Stimulated activated CD4-positive, alpha-beta T cell treated with anti-CD3 and anti-CD28 coated beads, Interleukin-2, amount 100 ng/mL, for 24 hours (primary cell): Measurements from ENCODE around the gene SOAT2.
A peak's percentile ranks its signal among the peaks of the same experiment; 100 is the strongest.
"Not testable (repeated sequence)": the region's sequence is repeated elsewhere in the genome, so short reads cannot be mapped to it uniquely, and the experiment has no call there.

Experiments used
- DNase-seq, 2 donors: peaks; one replicate each; pipeline ENCODE4 v3.0.0-alpha.2; 2020

SOAT2 gene

GRCh38 chr12:53086361-53086760 lies 16.9 kb upstream of the SOAT2 start:
- DNase-seq = no peak

GRCh38 chr12:53090105-53090504 lies 13.2 kb upstream of the SOAT2 start:
- DNase-seq = no peak

DNA sequence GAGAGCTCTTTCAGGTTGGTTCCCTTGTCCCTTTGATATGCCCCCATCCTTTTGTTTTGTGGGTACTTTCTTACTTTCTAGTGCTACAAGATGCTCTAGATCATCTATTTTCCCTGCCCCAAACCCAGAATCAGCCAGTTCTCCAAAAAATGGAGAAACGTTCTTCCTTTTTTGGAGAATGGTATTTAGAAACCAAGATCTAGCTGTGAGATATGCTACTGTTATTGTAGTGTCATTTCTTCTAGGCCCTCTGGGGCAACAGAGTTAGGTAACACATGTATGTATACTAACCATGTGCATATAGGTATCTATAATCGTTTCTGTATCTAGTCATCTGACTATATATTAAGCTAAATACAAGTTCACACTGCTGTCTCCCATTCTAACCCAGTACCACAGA lies 12.7 kb upstream of the SOAT2 start:
- DNase-seq = no peak

GRCh38 chr12:53091756-53092155 lies 11.5 kb upstream of the SOAT2 start:
- no peak for DNase-seq

DNA sequence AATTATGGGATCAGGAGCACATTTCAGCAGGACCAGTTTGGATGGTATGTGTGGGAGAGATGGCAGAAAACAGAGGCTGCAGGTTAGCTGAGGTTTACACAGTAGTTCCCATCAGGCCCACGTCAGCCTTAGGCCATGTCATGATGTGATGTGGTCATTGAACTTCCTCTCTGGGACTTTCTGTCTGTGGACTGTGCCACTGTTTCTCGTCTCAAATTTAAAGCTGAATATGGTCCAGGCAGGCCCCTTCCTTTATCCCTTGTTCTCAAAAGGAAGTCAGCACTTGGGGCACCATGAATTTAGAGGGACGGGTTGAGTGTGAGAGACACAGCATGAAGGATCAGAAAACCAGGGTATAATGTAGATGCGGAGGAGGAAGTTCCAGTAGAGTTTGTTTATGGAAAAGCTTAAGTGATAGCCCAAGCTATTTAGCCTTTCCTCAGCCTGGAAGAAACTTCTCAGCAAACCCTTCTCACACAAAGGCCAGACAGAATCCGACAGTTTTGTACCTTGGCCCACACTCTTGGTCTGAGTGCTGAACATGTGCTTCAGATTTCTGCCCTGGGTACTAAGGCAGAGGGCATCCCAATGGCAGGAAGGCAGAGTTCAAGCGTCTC lies 9.4 kb upstream of the SOAT2 start:
- DNase-seq = no peak

DNA sequence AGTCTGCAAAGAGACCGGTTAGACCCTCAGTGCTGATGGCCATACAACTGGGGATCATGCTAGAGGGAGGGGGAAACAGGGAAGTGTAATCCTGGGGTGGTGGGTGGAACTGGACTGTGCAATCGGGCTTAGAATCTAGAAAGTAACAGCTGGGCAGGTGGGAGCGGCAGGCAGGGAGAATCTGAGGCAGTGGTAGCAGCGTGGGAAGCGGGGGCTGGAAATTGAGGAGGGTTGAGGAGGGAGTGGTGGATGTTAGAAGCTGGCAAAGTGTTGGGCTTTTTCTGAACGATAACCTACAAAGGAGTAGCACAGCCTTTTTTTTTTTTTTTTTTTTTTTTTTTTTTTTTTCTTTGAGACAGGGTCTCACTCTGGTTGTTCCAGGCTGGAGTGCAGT lies 8.9 kb upstream of the SOAT2 start:
- no peak for DNase-seq

DNA sequence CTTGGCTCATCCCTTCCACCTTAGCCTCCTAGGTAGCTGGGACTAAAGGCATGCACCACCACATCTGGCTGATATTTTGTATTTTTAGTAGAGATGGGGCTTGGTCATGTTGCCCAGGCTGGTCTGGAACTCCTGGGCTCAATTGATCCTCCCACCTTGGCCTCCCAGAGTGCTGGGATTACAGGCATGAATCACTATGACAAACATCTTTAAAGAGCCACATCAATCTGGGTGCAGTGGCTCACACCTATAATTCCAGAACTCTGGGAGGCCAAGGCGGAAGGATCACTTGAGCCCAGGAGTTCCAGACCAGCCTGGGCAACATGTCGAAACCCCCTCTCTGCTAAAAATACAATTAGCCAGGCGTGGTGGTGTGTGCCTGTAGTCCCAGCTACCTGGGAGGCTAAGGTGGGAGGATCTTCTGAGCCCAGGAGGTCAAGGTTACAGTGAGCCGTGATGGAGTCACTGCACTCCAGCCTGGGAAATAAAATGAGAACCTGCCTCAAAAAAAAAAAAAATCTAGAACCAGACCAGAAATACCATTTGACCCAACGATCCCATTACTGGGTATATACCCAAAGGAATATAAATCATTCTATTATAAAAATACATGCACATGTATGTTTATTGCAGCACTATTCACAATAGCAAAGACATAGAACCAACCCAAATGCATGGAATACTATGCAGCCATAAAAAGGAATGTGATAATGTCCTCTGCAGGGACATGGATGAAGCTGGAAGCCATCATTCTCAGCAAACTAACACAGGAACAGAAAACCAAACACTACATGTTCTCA lies 8.3 kb upstream of the SOAT2 start:
- DNase-seq = not testable (repeated sequence)

GRCh38 chr12:53095596-53095895 lies 7.7 kb upstream of the SOAT2 start:
- DNase-seq = not testable (repeated sequence)

GRCh38 chr12:53096089-53096741 lies 7.1 kb upstream of the SOAT2 start:
- DNase-seq = no peak

DNA sequence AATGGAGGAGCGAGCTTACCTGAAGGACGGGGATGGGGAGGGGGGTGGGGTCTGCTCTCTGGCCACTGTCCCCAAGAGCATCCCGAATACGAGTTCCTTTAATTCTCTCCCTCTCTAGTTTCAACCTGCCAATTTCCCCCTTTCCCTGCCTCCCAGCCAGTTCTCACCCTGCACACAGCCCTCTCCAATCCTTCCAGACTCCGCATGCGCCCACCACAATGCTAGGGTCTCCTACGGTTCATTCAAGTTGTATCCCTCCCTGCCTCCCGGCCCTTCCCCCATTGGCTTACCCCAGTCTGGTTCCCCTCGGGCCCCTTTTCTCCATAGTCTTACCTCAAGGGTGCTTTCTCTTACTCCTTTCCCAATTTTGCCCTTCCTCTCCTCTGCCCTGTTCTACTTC lies 6.5 kb upstream of the SOAT2 start:
- no peak for DNase-seq

DNA sequence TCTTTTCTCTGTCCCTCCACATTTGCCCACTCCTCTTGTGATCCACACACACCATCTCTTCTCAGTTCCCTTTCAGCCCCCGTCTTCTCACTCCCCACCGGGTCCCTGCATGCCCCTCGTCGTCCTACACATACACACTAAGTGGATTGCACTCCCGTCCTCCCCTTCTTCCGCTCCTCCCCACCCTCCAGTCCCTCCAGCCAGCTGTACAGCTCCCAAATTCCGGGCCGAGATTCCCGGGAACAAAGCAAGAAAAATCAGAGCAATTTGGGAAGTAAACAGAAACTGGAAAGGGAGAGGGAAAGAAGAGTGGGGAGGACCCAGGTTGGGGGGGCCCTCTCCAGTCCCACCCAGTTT lies 6.1 kb upstream of the SOAT2 start:
- DNase-seq = no peak

DNA sequence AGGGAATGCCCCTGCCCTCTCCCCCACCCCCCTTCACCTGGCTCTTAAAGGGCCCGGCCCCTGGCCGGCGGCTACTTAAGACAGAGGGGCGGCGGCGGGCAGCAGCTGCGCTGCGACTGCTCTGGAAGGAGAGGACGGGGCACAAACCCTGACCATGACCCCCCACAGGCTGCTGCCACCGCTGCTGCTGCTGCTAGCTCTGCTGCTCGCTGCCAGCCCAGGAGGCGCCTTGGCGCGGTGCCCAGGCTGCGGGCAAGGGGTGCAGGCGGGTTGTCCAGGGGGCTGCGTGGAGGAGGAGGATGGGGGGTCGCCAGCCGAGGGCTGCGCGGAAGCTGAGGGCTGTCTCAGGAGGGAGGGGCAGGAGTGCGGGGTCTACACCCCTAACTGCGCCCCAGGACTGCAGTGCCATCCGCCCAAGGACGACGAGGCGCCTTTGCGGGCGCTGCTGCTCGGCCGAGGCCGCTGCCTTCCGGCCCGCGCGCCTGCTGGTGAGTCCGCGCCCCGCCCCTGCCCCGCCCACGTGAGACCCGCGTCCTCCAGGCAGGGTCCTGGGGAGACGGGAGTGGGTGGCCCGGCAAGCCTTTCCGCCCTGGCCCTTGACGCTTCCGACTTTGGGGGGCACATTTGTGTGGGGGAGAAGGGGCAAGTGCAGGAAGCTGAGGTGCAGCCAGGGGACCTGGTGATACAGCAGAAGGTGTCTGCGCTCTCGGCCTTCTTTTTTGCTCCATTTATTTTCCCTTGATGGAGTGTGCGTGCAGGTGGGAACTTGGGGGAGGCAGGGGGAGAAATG lies 5.5 kb upstream of the SOAT2 start, which contains the start of gene IGFBP6:
TSS of gene IGFBP6 (plus strand) at position 104 of the 790 bp plus-strand sequence. CDS start at position 155, 51 bp downstream.
- peak; percentile 61 to 76 for DNase-seq

DNA sequence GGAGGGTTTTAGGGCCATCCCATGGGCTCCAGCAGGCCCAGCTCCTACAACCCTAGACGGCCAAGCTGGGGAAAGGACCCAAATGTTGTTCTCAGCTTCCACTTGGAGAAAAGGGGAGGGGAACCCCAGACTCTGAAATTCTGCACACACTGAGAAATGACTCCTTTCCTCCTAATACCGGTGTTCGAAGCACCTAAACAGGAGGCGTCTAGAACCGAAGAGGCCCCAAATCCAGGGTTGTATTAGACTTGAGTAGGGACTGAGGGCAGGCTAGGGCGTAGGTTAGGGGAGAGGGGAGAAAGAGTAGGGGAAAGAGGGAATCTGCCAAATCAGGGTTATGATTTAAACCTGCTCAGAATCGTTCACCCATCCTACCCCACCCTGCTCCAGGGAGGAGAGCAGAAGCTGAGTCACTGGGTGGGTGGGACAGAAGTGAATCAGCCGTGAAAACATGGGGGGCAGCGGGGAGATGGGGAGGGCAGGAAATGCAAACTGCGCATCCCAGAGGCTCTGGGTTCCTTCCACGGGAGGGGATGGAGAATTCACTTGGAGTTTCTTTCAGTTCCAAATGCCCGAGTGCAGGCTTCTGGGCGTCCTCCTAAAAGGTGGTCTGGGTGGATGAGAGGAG lies 4.8 kb upstream of the SOAT2 start:
- DNase-seq = peak; percentile 30 to 42

- DNase-seq = peak; percentile 93 to 94
Observed at GRCh38 chr12:53099071-53099882, 4.0 kb upstream of the SOAT2 start.

- DNase-seq = no peak
Observed at GRCh38 chr12:53100466-53101151, 2.7 kb upstream of the SOAT2 start.

- no peak for DNase-seq
Observed at GRCh38 chr12:53101266-53101665, 2.0 kb upstream of the SOAT2 start.

DNA sequence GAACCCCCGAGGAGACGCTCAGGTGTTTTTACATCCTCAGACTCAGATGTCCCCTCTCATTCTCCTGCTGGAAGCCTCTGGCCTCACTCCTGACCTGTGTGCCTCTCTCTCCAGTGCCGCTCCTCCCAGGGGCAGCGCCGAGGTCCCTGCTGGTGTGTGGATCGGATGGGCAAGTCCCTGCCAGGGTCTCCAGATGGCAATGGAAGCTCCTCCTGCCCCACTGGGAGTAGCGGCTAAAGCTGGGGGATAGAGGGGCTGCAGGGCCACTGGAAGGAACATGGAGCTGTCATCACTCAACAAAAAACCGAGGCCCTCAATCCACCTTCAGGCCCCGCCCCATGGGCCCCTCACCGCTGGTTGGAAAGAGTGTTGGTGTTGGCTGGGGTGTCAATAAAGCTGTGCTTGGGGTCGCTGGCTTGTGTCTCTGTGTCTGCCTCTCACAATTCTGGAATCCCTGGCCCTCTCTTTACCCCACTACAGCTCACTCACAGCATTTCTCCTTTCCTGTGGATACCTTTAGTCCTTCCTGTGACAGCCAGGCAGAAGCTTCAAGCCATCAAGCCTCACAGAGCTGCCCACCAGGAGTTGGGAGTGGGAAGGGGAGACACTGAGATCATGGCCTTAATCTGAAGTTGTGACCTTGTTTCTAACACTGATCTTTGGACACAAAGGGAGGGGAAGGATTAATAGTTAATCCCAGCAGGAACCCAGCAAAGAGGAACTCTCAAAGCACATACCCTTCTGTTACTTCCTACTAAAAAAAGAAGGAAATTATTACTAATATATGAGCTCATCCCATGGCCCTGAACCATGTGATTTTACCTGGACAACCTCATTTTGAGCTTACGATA lies 1.1 kb upstream of the SOAT2 start:
- no peak for DNase-seq

- DNase-seq = no peak
Observed at GRCh38 chr12:53103860-53104305, 597 bp downstream of the SOAT2 start.

GRCh38 chr12:53105256-53105655 lies 2.0 kb downstream of the SOAT2 start:
- no peak for DNase-seq

DNA sequence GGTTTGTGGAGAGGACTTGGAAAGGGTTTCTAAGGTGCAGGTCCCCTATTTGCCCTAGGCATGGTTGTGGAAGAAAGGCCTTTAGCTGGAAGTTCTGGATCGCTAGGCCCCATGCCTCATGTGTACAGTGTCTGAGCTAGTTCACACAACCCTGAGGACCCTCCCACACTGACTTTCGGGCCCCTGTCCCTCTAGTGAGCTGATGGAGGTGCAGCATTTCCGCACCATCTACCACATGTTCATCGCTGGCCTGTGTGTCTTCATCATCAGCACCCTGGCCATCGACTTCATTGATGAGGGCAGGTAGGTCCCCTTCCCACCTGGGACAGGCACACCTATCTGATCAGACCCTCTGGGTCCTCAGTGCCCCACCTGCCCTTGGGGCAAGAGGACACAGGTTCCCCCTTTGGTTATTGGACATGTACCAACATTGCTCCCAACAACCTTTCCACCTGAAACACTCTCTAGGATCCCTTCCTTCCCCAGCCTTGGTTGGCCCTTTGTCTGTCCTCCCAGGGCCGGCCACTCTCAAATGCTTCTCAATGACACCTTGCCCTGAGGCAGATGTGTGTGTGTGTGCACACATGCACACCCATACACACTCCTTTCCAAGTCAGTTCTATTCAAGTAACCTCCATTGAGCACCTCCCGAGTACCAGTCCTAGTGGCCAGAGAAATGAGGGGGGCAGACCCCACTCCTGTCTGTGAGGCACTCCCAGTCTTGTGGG lies 2.6 kb downstream of the SOAT2 start:
- DNase-seq = no peak
